ENCODE measurements around the gene RFX7. TPM values are rescaled to one million over a fixed set of nuclear protein-coding genes. Genes with fewer than 3 reads are reported as not detected.

RFX7 gene
- total RNA-seq, 1 experiment from 2014 or later: 43.4 TPM

GRCh38 chr15:56187665-56188064 lies 56.0 kb downstream of the RFX7 start:
- Histone ChIP-seq H3K14ac (ENCODE audit: insufficient read depth, low read length) (no peak overlapping the region), H3K79me2 (ENCODE audit: insufficient read depth, low read length) (peaks cover 22% of the 10 kb centered on the region; the same call in 1 of the 2 replicates), H3K27ac (ENCODE audit: insufficient read length, low read depth, low read length) (no peak overlapping the region), H2BK15ac (ENCODE audit: low read depth, low read length) (no peak overlapping the region), H4K8ac (replicated peaks; ENCODE audit: insufficient read length, low read depth, low read length) (no peak overlapping the region), H3K56ac (ENCODE audit: insufficient read length, low read depth, low read length) (no peak overlapping the region), H3K9ac (ENCODE audit: extremely low read depth, insufficient read length, low read length) (no peak overlapping the region), H3K4me1 (ENCODE audit: insufficient read depth, low read length) (no peaks in the 10 kb centered on the region), H4K20me1 (ENCODE audit: control insufficient read depth, insufficient read depth, insufficient read length) (no peaks in the 10 kb centered on the region), H3K27me3 (ENCODE audit: insufficient read depth, low read length) (no peaks in the 10 kb centered on the region), H3K23me2 (ENCODE audit: insufficient read length, low read depth, low read length, poor library complexity, severe bottlenecking) (no peaks in the 10 kb centered on the region), H3K9me3 (ENCODE audit: control insufficient read depth, low read depth, low read length) (no peaks in the 10 kb centered on the region), H4K91ac (ENCODE audit: insufficient read length, low read depth, low read length) (no peak overlapping the region), H3K4me2 (ENCODE audit: insufficient read depth, insufficient read length, low read length) (no peak overlapping the region), H3T11ph (ENCODE audit: low read length) (no peak overlapping the region), H2BK20ac (ENCODE audit: low read depth, low read length, poor library complexity, severe bottlenecking) (no peak overlapping the region), H2AFZ (ENCODE audit: low read length) (no peak overlapping the region), H3K4ac (ENCODE audit: low read depth, low read length) (no peak overlapping the region), H3K79me1 (ENCODE audit: insufficient read depth, low read depth, low read length, poor library complexity, severe bottlenecking) (peaks cover 6% of the 10 kb centered on the region), H2BK5ac (ENCODE audit: insufficient read length, low read length) (no peak overlapping the region), H4K5ac (ENCODE audit: insufficient read length, low read depth, low read length) (no peak overlapping the region), H3K18ac (ENCODE audit: insufficient read length, low read depth, low read length) (no peak overlapping the region), H2BK12ac (ENCODE audit: insufficient read length, low read depth, low read length) (no peak overlapping the region), H3K23ac (ENCODE audit: insufficient read length, low read depth, low read length) (no peak overlapping the region), H2BK120ac (ENCODE audit: low read depth, low read length, poor library complexity, severe bottlenecking) (no peak overlapping the region), H2AK5ac (ENCODE audit: insufficient read length, low read length) (no peak overlapping the region)
- WGBS (ENCODE audit: extremely low coverage, insufficient read length, low lambda C conversion rate): no CpG with 5 or more reads among the region's 1 CpG
- H3K9me3 Mint-ChIP-seq: peaks cover 16 to 20% of the 10 kb centered on the region in 2 experiments
- H3K4me1 Mint-ChIP-seq: peaks cover 7 to 11% of the 10 kb centered on the region in 2 experiments; a peak in 3 of 4 replicates
- H3K4me3 Mint-ChIP-seq: no peak overlapping the region
- no peaks in the 10 kb centered on the region for H3K27me3 Mint-ChIP-seq (ENCODE audit: low read depth)
- TF ChIP-seq CTCF (conservative IDR thresholded peaks at IDR 0.05): no peak
- peaks cover 14 to 31% (median 16%) of the 10 kb centered on the region in 3 experiments for H3K36me3 Mint-ChIP-seq (ENCODE audit: insufficient read depth in 1 of 3, low read depth in 3 of 3)
- peak overlapping the region in 1 of 3 experiments; percentile 7; a peak in 4 of 7 replicates for H3K27ac Mint-ChIP-seq
- DNase-seq: no peak

Data from H9 (cell line).